ENCODE data around the gene SHLD3. TPM values are rescaled to one million over a fixed set of nuclear protein-coding genes. Genes with fewer than 3 reads are reported as not detected.

Gene SHLD3, protein sequence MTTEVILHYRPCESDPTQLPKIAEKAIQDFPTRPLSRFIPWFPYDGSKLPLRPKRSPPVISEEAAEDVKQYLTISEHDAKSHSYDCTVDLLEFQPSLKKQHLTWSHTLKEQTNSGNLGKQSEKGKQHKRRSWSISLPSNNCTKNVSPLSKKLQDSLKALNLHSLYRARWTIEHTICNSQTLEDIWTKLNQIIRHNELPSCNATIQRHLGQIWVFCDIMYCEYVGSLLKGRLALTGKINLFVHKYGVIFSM
- total RNA-seq: 3.3 and 3.8 TPM in 2 replicates

DNA sequence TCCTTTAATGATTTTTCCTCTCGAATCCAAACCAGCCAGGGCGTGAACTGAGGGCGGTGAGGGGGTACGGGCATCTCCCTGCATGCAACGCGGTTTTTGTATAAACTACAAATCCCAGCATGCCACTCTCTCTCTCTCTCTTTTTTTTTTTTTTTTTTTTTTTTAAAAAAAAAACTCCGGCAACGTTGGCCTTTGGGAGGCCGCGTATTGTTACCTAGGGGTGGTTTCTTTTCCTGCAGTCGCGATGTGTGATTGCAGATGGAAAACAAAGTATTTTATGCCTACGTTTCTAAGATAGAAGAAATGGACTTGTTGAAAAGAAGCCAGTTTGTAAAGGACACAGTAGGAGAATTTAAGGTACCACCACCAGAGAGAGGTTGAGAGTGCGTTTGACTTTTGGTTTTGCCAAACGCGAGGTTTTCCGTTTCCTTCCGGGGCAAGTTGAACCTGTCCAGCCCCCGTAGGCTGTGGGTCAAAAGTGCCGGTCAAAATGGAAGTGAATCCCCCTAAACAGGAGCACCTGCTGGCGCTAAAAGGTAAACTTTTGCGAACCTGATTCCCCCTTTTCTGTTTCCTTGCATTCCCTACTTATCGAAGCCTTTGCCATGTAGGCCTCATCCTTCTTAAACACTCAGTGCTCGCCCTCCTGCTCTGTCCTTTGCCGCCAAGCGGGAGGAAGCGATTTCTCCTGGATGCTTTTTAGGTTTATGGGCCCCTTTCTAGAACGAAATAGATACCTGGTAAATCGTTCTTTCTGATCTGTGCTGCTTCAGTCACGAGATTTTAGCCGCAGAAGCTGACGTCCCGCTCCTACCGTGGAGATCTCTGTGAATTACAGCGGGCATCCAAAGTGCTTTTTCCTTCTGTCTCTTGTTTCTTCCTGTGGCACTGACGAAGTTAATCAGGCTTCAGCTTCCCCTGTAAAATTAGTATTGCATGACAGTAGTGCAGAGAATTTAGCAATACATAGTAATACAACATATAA is at the start of gene SHLD3, which contains the start of gene TRAPPC13:
Gene SHLD3, plus strand, starts transcription at position 457 of the 985 bp plus-strand sequence. CDS start 4,561 bp downstream, outside the sequence.
Gene TRAPPC13, plus strand, starts transcription at position 457 of the 985 bp plus-strand sequence. Its CDS starts 34 bp downstream, at position 491.

DNA sequence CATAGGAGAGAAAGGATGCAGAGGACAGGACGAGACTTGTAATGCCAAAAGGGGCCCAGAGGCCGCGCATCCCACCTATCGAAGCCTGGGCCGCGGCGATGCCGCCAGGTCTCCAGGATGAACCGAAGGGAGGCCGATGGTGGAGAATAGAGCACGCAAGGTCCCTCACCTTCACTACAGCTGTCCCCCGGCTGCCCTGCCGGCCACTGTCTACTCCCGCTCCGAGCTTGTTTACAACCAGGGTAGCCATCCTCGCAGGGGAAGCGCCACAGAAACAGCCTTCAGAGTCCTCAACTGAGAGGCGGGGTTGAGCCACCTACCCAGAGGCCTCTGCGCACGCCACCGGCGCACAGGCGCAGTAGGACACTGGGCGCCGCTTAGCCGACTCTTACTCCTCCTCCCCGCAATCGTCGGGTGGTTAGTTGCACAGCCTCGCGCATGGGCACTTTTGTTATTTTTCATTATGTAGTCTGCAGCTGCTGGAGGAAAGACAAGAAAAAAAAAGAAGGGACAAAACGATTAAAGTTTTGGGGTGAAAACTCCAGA is 729 bp upstream of the SHLD3 start, which contains the start of gene TRIM23:
Gene TRIM23, minus strand, starts transcription at position 309 of the 546 bp plus-strand sequence. Its CDS starts 59 bp downstream, at position 250.

Other genes starting within 250 kb of the SHLD3 start
- 46.9 and 47.2 TPM in 2 replicates for gene ADAMTS6, start 143.1 kb upstream of the SHLD3 start, total RNA-seq
- 4.2 and 4.9 TPM in 2 replicates for gene CENPK, start 61.9 kb upstream of the SHLD3 start, total RNA-seq
- gene PPWD1, start 61.7 kb upstream of the SHLD3 start, total RNA-seq: 31.9 and 44.4 TPM in 2 replicates
- 24.9 and 32.6 TPM in 2 replicates for gene TRIM23, start 694 bp upstream of the SHLD3 start, total RNA-seq
- gene TRAPPC13, start within 50 bp of the SHLD3 start, total RNA-seq: 29.3 and 29.9 TPM in 2 replicates
- gene SGTB, start 97.1 kb downstream of the SHLD3 start, total RNA-seq: 9.1 and 10.0 TPM in 2 replicates
- gene NLN, start 97.2 kb downstream of the SHLD3 start, total RNA-seq: 23.2 and 34.1 TPM in 2 replicates

Measured in dermis lymphatic vessel endothelial cell (primary cell).